GM12865 (cell line): ENCODE data around the gene SERPINA12.

ENCODE experiments used
- DNase-seq: peaks from one replicate; pipeline ENCODE4 v3.0.0; 2010; ENCODE audit warnings: low read depth
- H3K4me3 ChIP-seq: 2 replicates; pipeline ENCODE4 v1.5.1; 2011; ENCODE audit warnings: mild to moderate bottlenecking, low read depth, low read length, control low read depth
- CTCF ChIP-seq: IDR thresholded peaks from 2 replicates; pipeline ENCODE4 v1.5.1; 2011; ENCODE audit warnings: low read length, control low read depth, low read depth, inconsistent platforms; ENCODE audit not compliant: insufficient read depth; ENCODE audit errors: missing control alignments

Gene SERPINA12

GRCh38 chr14:94461526-94462218, 47.6 kb downstream of the SERPINA12 start:
- H3K4me3 ChIP-seq, result no peak overlapping the region
- DNase-seq, result no peak
- no peak for TF ChIP-seq CTCF

- no peak overlapping the region for H3K4me3 ChIP-seq
- DNase-seq, result peak; percentile 54
- no peak for TF ChIP-seq CTCF
Observed at GRCh38 chr14:94460631-94461416, 48.4 kb downstream of the SERPINA12 start.

GRCh38 chr14:94458558-94459205, 50.6 kb downstream of the SERPINA12 start:
- H3K4me3 ChIP-seq, result no peak overlapping the region
- no peak for DNase-seq
- TF ChIP-seq CTCF, result no peak

- no peak for TF ChIP-seq CTCF
- no peak overlapping the region for H3K4me3 ChIP-seq
- no peak for DNase-seq
Observed at GRCh38 chr14:94458096-94458495, 51.2 kb downstream of the SERPINA12 start.

- H3K4me3 ChIP-seq, result no peak overlapping the region
- no peak for DNase-seq
- TF ChIP-seq CTCF, result no peak
Observed at GRCh38 chr14:94455928-94456327, 53.3 kb downstream of the SERPINA12 start.

GRCh38 chr14:94451826-94452225, 57.4 kb downstream of the SERPINA12 start:
- no peak overlapping the region for H3K4me3 ChIP-seq
- no peak for DNase-seq
- no peak for TF ChIP-seq CTCF
